ENCODE results near the gene WBP1. TPM values are rescaled to one million over a fixed set of nuclear protein-coding genes. Genes with fewer than 3 reads are reported as not detected.

Gene WBP1
- total RNA-seq, 1 experiment from 2014 or later, result 40.8 TPM

- no peak overlapping the region for H3K27ac ChIP-seq
- H3K36me3 ChIP-seq, result peaks cover 17% of the 10 kb centered on the region
- no peak overlapping the region for H3K4me3 ChIP-seq
- no peak for DNase-seq
- peaks cover 9% of the 10 kb centered on the region for H3K27me3 ChIP-seq
- no peaks in the 10 kb centered on the region for H3K9me3 ChIP-seq (replicated peaks)
- H3K4me1 ChIP-seq, result peaks cover 3% of the 10 kb centered on the region; the same call in 1 of the 2 replicates
Measured at GRCh38 chr2:74423231-74424095, 34.8 kb upstream of the WBP1 start.

GRCh38 chr2:74424139-74424992, 33.9 kb upstream of the WBP1 start:
- H3K27ac ChIP-seq, result no peak overlapping the region
- 0 out of 2 replicates have a peak, but pooled peaks cover 1% of the 10 kb centered on the region for H3K4me1 ChIP-seq
- no peak for DNase-seq
- peaks cover 6% of the 10 kb centered on the region for H3K27me3 ChIP-seq
- H3K36me3 ChIP-seq, result peaks cover 26% of the 10 kb centered on the region
- H3K9me3 ChIP-seq (replicated peaks), result no peaks in the 10 kb centered on the region
- H3K4me3 ChIP-seq, result no peak overlapping the region

- H3K27ac ChIP-seq, result no peak overlapping the region
Measured at GRCh38 chr2:74424995-74425406, 33.2 kb upstream of the WBP1 start.

DNA sequence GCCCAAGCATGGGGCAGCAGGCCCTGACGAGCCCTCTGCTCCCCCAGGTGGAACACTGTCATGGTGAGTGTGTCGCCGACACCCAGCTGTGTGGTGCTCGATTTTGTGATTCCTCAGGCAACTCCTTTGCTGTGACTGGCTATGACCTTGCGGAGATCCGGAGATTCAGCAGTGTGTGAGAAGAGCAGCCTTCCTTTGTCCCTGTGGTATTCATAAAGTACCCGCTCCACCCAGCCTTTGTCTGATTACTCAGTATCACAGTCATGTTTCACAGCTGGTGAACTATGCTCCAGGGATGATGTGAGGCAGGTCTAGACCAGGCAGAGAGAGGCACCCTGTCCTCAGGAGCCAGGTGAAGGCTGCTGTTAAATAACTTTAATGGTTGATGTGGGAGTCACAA, 32.7 kb upstream of the WBP1 start:
- H3K4me3 ChIP-seq, result no peak overlapping the region

More at GRCh38 chr2:74424995-74425406, 33.2 kb upstream of the WBP1 start:
- no peak overlapping the region for H3K4me3 ChIP-seq
- no peaks in the 10 kb centered on the region for H3K9me3 ChIP-seq (replicated peaks)
- no peaks in the 10 kb centered on the region; the same call in 1 of the 2 replicates for H3K27me3 ChIP-seq
- H3K4me1 ChIP-seq, result no peaks in the 10 kb centered on the region
- no peak for DNase-seq
- H3K36me3 ChIP-seq, result peaks cover 32% of the 10 kb centered on the region

DNA sequence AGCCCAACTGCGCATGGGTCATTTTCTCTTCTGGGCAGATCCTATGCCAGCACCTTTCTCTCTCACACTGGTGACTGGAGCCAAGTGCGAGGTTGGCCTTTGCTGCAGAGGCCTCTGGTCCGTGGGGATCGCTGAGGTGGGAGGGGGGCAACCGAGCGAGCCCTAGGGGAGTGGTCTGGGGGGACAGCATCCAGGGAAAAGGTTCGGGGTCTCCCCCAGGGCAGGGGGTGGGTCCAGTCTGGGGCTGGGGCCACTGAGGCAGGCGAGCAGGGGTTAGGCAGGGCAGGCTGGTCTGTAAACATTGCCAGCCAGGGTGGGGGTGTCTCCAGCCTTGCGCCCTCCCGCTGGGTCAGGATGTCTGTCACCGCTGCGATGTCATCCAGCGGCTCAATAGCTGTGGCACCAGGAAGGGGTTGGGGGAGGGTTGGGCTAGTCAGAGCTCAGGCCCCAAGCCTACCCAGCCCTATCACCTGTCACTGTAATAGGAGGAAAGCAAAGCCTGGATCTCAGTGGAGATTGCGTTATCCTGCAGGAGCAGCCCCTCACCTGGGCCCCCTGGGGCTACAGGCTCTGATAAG, 32.0 kb upstream of the WBP1 start:
- Histone ChIP-seq H3K36me3 (peaks cover 37% of the 10 kb centered on the region), H3K4me3 (no peak overlapping the region), H3K27ac (no peak overlapping the region), H3K9me3 (replicated peaks) (no peaks in the 10 kb centered on the region), H3K27me3 (no peaks in the 10 kb centered on the region), H3K4me1 (no peaks in the 10 kb centered on the region)
- DNase-seq, result no peak

More for the DNA sequence above, 32.7 kb upstream of the WBP1 start:
- DNase-seq, result no peak
- H3K27me3 ChIP-seq, result no peaks in the 10 kb centered on the region
- peaks cover 37% of the 10 kb centered on the region for H3K36me3 ChIP-seq
- H3K9me3 ChIP-seq (replicated peaks), result no peaks in the 10 kb centered on the region
- H3K4me1 ChIP-seq, result no peaks in the 10 kb centered on the region
- H3K27ac ChIP-seq, result no peak overlapping the region

- no peaks in the 10 kb centered on the region for H3K27me3 ChIP-seq
- DNase-seq, result no peak
- H3K4me1 ChIP-seq, result no peaks in the 10 kb centered on the region
- no peak overlapping the region for H3K4me3 ChIP-seq
- H3K36me3 ChIP-seq, result peaks cover 46% of the 10 kb centered on the region
- no peak overlapping the region for H3K27ac ChIP-seq
- no peaks in the 10 kb centered on the region for H3K9me3 ChIP-seq (replicated peaks)
Measured at GRCh38 chr2:74427551-74427950, 30.7 kb upstream of the WBP1 start.

DNA sequence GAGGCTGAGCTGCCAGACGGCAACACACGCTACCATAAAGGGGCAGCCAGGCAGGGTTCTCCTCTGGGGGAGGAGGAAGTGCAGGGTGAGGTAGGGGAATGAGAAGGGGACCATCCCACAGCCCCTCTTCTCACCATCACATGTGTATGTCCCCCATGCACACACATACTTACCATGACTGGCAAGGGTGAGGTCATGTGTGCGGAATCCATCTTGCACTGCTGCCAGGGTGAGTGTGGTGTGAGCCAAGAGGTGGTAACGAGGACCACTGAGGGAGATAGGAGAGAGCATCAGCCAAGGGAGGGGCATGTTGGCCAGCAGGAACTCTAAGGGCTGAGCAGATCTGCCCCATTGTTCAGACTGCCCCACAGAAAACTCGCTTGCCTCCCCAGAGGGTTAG, 29.6 kb upstream of the WBP1 start:
- Histone ChIP-seq H3K4me1 (no peaks in the 10 kb centered on the region), H3K27ac (no peak overlapping the region), H3K36me3 (peaks cover 48% of the 10 kb centered on the region), H3K27me3 (no peaks in the 10 kb centered on the region), H3K4me3 (no peak overlapping the region), H3K9me3 (replicated peaks) (no peaks in the 10 kb centered on the region)
- DNase-seq, result no peak

DNA sequence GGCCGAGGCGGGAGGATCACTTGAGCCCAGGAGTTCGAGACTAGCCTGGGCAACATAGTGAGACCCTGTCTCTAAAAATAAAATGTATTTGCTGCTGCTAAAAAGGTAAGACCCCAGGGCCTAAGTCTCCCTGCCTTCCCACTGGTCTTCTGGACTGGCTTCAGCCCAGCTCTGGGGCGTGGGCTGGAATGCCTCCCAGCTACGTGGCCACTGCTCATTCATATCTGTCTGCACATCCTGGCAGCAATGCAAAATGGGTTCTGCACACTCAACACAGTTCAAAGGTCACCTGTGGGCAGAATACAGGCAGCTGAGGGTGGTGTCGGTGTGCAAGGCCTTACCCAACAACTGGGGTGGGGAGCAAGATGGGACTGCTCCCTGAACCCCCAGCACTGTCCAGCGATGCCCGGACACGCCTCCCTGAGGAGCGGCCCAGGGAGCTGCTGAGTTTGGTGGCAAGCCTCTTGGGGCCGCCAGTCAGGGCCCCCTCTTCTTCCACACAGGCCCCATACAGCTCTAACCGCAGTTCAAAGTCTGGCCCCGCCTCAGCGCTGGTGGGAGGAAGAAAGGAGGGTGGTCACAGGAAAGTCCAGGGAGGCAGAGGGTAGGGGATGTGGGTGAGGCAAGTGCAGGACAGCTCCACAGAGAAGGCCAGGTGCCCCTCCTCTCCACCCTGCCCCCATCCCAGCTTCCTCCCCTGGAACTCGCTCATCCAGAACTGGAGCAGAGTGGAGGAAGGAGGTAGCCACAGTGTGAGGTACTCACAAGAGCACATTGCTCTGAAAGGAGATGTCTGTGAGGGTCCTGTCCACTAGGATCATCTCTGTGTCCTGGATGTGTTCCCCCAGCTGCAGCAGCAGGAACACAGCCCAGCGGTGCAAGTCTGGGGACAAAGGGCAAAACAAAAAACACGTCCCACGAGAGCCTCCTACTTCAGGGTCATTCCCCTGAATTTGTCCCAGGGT, 28.5 kb upstream of the WBP1 start:
- DNase-seq, result no peak
- Histone ChIP-seq H3K4me3 (no peak overlapping the region), H3K4me1 (no peaks in the 10 kb centered on the region), H3K36me3 (peaks cover 48% of the 10 kb centered on the region), H3K27ac (no peak overlapping the region), H3K27me3 (no peaks in the 10 kb centered on the region), H3K9me3 (replicated peaks) (no peaks in the 10 kb centered on the region)

- no peaks in the 10 kb centered on the region for H3K4me1 ChIP-seq
- peaks cover 46% of the 10 kb centered on the region for H3K36me3 ChIP-seq
- no peak overlapping the region for H3K4me3 ChIP-seq
- H3K27ac ChIP-seq, result no peak overlapping the region
- no peaks in the 10 kb centered on the region for H3K9me3 ChIP-seq (replicated peaks)
- no peak for DNase-seq
- no peaks in the 10 kb centered on the region for H3K27me3 ChIP-seq
Measured at GRCh38 chr2:74430502-74430901, 27.7 kb upstream of the WBP1 start.

DNA sequence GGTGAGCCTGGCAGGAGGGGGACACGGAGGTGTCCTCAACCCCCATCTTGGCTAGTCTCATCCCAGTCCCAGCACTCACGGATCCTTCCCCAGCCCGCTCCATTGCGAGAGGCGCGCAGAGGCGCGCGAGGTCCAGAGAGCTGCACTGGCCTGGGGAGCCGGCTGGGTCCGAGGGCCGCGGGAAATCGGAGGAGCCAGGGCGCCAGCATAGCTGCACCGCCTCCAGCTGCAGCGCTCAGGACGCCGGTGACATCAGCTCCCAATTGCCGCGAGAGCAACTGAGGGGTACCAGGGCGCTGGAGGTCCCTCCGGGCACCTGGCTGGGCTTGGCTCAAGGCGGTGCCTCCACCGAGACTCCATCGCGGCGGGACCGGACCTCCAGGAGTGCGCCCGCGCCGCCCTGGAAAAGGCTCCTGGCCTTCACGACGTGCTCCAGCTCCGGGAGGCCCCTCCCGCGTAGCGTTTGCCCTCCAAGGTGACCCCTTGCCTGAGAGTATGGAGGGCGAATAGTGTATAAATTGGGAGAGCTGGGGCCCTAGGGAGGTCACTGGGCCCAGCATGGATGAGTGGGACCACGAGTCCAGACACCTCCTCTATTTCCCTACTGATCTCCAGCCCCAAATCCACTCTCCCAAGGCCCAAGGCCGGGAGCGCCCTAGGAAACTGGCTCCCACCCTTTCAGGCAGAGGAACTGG, 22.0 kb upstream of the WBP1 start:
- peaks cover 28% of the 10 kb centered on the region for H3K4me1 ChIP-seq
- peaks cover 14% of the 10 kb centered on the region for H3K36me3 ChIP-seq
- no peak overlapping the region for H3K27ac ChIP-seq
- no peaks in the 10 kb centered on the region for H3K9me3 ChIP-seq (replicated peaks)
- H3K27me3 ChIP-seq, result no peaks in the 10 kb centered on the region
- no peak for DNase-seq
- no peak overlapping the region for H3K4me3 ChIP-seq

DNA sequence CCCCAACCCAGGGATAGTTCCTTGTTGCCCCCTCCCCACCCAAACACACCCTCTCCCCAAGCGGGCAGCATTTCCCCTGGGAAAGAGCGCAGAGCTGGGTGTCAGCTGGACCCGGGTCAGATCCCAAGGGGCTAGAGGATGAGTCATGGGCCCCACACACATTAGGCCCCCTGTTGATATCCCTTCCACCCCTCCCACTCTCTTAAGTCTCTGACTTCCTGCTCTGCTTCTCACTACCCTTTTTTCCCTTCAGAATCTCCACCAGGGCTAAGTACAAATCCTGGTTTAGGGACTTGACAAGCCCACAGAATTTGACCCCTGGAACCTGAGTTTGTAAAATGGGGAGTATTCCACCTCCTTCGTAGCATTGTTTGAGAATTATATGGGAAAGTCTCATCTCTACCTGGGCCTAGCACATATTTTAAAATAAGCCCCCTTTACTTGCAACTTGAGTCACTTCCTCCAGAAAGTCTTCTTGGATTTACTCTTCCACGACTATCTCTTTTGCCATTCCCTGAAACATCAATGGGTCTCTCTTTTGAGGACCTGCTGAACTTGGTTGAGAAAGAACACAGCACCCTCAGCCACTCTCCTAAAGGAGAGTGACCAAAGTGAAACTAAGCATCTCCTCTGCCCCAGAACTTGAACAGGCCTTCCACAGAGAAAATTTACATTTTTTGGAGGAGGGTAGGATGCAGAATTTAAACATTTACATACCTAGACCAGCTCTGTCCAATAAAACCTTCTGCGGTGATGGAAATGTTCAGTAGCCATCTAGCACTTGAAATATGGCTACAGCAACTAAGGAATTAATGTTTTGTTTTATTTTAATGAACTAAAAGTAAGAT, 21.2 kb upstream of the WBP1 start:
- DNase-seq, result no peak
- Histone ChIP-seq H3K27me3 (no peaks in the 10 kb centered on the region), H3K27ac (no peak overlapping the region), H3K36me3 (peaks cover 6% of the 10 kb centered on the region; the same call in 1 of the 2 replicates), H3K9me3 (replicated peaks) (no peaks in the 10 kb centered on the region), H3K4me3 (no peak overlapping the region), H3K4me1 (peaks cover 29% of the 10 kb centered on the region)

GRCh38 chr2:74438248-74438647, 20.0 kb upstream of the WBP1 start:
- peaks cover 29% of the 10 kb centered on the region for H3K4me1 ChIP-seq
- DNase-seq, result no peak
- H3K4me3 ChIP-seq, result no peak overlapping the region; the same call in 1 of the 2 replicates

More at GRCh38 chr2:74438248-74438647, 20.0 kb upstream of the WBP1 start:
- H3K27ac ChIP-seq, result 0 out of 2 replicates have a peak overlapping the region, but pooled peaks have one; percentile 100
- H3K36me3 ChIP-seq, result peaks cover 3% of the 10 kb centered on the region; the same call in 1 of the 2 replicates
- no peaks in the 10 kb centered on the region for H3K9me3 ChIP-seq (replicated peaks)
- no peaks in the 10 kb centered on the region for H3K27me3 ChIP-seq
